ENCODE data around the gene RASAL1. TPM values are rescaled to one million over a fixed set of nuclear protein-coding genes. Genes with fewer than 3 reads are reported as not detected.

Gene RASAL1, protein sequence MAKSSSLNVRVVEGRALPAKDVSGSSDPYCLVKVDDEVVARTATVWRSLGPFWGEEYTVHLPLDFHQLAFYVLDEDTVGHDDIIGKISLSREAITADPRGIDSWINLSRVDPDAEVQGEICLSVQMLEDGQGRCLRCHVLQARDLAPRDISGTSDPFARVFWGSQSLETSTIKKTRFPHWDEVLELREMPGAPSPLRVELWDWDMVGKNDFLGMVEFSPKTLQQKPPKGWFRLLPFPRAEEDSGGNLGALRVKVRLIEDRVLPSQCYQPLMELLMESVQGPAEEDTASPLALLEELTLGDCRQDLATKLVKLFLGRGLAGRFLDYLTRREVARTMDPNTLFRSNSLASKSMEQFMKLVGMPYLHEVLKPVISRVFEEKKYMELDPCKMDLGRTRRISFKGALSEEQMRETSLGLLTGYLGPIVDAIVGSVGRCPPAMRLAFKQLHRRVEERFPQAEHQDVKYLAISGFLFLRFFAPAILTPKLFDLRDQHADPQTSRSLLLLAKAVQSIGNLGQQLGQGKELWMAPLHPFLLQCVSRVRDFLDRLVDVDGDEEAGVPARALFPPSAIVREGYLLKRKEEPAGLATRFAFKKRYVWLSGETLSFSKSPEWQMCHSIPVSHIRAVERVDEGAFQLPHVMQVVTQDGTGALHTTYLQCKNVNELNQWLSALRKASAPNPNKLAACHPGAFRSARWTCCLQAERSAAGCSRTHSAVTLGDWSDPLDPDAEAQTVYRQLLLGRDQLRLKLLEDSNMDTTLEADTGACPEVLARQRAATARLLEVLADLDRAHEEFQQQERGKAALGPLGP
- not detected for polyA plus RNA-seq (2013, experiment 1 of 2; ENCODE audit: insufficient read length)
- not detected for polyA plus RNA-seq (2013, experiment 2 of 2; ENCODE audit: insufficient read length)

DNA sequence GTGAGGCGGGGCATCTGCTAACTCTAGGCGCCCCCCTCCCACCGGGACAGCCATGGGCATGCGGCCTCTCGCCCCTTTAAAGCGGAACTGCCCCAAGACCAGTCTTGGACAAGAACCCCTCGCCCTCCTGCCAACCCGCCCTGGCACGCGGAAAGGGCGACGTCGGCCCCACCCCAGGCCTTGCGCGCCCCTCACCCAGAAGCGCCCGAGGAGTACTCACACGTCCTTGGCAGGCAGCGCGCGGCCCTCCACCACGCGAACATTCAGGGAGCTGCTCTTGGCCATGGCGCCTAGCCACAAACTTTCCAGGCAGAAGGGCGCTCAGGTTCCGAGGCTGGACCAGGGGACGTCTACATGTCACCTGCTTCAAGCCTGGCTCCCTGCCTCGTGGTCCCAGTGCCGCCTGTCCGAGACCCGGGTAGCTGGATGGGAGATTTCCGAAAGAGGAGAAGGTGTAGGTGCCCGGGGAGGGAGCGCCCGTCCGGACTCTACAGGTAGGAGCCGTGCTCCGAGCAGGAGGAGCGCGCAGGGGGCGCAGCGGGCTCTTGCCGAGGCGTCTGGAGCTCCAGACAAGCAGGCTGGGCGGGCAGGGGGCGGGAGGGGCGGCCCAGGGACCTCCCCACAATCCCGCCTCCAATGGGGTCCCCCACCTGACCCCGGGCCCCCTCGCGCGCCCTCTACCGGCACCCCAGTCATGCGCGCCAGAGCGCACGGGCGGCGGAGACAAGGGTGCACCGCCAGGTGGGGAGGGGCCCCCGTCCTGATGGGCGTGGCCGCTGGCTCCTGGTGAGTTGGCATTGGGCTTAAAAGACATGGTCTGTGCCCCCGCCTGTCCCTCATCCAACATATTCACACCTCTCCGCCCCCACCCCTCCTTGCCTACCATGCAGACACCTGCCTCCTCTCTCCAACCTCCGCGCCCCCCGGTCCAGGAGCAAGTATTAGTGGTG is at the start of gene RASAL1:
Gene RASAL1 (minus strand): TSS at position 584 of the 950 bp plus-strand sequence. CDS start 299 bp downstream, at position 285.
- no peak for DNase-seq

DNA sequence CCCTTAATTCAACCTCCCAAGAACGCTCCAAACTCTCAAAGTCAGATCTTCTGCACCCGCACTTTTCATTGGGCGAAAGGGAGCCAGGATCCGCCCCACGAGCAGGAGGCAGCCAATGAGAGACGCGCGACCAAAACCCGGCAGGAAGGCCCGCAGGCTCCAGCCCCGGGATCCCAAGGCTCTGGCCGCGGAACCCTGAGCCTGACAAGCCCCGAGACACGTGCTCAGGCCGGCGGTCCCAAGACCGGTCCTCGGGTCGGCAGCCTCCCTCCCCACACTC is 49.3 kb upstream of the RASAL1 start:
- peak; percentile 91 for DNase-seq

DNA sequence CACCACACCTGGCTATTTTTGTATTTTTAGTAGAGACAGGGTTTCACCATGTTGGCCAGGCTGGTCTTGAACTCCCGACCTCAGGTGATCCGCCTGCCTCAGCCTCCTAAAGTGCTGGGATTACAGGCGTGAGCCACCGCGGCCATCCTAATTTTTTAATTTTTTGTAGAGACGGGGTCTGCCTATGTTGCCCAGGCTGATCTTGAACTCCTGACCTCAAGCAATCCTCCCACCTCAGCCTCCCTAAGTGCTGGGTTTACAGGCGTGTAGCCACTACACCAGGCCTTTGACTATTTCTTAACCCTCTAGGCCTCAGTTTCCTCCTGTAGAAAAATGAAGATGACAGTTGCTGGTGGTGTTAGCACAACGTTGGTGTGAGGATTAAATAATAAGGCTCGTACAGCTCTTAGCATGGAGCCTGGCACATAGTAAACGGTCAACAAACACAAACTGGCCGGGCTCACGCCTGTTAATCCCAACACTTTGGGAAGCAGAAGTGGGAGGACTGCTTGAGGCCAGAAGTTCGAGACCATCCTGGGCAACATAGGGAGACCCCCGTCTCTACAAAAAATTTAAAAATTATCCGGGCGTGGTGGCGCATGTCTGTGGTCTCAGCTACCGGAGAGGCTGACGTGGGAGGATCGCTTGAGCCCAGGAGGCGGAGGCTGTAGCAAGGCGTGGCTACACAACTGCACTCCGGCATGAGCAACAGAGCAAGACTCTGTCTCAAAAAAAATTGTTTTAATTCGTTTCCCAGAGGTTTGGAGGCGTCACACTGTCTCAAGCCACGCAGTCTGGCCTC is 48.7 kb upstream of the RASAL1 start:
- no peak for DNase-seq

DNA sequence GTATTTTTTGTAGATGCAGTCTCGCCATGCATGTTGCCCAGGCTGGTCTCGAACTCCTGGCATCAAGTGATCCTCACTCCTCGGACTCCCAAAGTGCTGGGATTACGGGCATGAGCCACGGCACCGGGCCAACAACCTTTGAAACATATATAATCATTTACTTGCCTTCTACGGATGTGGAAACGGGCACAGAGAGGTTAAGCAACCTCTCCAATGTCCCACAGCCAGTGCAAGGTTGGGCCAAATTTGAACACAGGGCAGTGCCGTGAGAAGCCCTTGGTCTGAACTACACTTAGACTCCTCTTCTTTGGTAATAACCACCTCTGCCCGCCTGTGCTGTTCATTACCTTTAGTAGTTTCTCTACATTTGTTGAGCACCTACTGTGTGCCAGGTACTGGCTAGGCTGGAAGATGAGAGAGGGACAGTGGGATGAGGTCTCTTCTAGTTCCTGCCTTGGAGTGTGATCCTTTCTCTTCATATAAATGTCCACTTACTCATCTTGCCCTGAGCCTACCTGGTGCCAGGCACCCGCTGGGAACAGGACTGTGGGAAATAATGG is 47.5 kb upstream of the RASAL1 start:
- DNase-seq = no peak

DNA sequence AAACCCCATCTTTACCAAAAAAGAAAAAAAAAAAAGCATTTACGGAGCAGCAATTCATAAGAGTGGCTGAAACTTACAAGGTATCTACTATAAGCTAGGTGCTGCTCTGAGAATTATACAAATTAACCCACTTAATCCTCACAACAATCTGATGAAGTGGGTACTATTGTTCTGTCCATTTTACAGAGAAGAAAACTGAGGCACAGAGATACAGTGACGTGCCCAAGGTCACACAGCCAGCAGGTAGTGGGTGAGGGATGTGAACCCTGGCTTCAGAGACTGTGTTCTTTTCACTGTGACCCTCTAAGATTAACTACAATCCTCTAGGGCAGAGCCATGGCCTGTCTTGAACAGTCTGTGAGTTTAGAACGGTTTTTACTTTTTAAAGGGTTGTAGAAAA is 46.4 kb upstream of the RASAL1 start:
- no peak for DNase-seq

DNA sequence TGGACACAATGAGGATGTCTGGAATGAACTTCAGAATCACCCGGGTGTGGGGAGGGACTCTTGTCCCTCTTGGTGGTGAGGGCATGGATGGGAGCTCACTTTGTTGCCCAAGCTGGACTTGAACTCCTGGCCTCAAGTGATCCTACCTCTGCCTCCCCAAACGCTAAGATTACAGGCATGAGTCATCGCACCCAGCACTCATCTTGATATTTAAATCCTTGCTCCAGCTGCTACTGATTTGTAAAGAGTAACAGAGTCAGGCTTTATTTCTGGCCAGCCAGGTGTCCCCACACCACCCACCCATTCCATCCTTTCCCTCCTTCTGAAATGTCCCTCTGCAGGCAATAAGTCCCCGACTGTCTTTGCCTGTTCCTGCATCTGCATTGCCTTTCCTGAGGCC is 44.8 kb upstream of the RASAL1 start:
- no peak for DNase-seq

DNA sequence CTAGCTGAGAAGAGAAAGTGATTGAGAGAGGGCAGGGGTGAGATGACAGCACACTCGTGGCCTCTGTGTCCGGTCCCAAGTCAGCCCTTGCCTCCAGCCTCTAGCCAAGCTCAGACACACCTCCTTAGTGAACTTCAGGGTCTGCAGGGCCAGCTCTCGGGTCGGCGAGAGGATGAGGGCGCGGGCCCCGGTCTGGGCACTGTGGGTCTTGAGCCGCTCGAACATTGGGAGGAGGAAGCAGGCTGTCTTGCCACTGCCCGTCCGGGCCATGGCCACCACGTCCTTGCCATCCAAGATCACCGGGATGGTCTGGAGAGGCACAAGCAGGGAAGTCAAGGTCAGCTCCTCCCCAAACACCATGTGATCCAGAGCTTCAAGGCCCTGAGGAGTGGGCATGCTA is 43.5 kb upstream of the RASAL1 start:
- no peak for DNase-seq

DNA sequence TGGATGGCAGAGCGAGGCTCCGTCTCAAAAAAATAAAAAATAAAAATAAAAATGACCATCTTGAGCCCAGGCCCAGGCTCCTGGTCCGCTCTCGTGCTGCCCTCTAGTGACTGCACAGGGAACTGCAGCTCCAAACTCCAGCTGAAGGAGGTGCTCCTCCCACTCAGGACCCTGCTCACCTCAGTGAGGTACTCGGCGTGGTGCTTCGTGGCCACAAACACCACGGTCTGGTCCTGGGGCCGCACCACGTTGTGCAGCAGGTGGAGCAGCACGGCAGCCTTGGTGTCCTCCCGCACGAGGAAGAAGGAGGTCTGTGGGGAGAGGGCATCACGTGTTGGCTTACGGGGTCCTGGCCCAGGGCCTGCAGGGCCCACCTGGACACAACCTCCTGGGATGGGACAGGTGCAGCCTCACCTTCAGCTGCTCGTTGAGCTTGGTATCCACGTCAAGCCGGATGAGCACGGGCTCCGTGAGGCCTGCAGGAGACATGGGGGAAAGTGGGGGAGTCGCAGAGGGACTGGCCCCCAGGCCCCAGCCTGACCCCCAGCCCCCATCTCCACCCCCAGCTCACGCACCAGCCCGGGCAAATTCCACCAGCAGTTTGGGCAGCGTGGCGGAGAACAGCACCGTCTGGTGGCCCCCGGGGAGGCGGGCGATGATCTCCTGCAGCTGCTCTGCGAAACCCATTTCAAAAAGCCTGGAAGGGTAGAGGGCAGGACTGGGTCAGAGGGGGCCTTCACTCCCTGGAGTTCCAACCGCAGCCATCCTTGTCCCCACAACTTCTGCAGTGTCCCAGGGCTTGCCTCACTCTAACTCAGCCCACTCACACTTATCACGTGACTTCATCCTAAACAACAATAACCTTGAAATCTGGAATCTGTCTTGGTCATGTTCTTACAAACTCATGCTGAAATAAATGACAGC is 39.2 kb upstream of the RASAL1 start:
- peak; percentile 54 for DNase-seq

DNA sequence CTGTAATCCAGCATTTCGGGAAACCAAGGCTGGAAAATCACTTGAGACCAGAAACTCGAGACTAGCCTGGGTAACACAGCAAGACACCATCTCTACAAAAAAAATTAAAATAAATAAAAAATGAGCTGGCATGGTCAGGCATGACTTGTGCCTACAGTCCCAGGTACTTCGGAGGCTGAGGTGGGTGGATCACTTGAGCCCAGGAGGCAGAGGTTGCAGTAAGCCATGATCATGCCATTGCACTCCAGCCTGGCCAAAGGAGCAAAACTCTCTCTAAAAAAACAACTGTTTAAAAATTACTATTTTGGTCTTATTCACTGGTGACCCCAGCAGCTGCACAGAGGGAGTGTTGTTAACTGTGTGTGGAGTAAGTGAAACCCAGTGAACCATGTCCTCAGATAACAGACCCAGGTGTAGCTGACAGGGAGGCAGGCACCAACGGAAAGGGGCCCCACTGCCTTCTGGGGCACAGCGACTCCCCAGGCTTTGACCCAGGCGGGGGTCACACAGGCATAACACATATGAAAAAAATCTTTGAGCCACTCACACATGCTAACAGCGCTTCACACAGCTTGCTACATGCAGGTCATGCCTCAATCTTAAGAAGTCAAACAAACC is 37.6 kb upstream of the RASAL1 start:
- DNase-seq = no peak

DNA sequence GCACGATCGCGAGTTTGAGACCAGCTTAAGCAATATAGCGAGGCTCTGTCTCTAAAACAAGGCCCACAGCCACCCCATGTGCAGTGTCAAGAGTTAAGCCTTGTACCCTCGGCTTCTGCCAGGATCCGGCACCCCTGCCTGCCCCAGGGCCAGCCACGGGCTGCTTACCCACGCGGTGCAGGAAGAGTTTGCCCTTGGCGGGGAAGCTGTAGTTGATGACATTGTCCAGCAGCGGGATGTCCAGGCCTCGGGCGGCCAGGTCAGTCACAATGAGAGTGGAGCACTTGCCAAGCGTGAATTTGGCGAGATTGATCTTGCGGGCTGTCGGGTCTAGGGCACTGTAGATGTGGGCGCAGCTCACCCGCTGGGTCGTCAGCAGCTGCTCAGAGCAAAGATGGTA is 36.6 kb upstream of the RASAL1 start:
- no peak for DNase-seq

DNA sequence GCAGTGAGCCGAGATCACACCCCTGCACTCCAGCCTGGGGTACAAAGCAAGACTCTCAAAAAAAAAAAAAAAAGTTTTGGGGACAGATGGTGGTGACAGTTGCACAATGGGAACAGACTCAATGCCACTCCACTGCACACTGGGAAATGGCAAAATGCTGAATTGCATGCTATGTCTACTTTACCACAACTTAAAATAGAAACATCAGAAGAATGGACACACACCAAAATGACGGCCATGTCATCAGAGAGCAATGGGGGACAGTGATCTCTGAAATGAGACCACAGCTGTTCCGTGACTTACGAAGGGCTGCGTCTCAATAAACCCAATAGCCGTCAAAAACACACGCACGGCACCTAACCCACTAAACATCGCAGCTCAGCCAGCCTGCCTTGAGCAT is 36.0 kb upstream of the RASAL1 start:
- DNase-seq = no peak

DNA sequence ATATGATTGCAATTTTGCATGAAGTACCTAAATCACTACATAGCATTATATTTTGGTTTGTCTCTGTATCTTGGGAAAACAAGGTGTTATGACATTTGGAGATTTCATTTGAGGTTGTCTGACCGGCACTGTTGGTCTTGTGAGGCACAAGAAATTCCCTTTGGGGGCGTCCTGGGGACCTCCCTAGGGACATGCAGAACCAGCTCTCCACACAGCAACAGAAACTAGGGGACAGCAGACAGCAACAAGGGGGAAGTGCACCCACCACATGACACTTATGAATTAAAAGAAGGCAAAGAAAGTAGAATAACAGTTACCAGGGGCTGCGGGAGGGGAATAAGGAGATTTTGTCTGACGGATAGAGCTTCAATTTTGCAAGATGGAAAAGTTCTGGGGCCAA is 35.4 kb upstream of the RASAL1 start:
- no peak for DNase-seq

DNA sequence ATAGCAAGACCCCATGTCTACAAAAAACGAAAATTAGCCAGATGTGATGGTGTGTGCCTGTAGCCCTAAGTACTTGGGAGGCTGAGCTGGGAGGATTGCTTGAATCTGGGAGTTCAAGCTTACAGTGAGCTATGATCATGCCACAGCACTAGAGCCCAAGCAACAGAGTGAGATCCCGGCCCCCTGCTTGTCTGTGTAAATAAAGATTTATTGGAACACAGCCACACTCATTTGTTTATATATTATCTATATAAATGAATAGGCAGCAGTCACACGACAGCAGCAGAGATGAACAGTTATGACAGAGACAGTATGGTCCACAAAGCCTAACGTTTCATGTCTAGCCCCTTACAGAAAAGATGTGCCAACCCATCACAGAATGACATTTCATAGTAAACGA is 34.9 kb upstream of the RASAL1 start:
- no peak for DNase-seq

DNA sequence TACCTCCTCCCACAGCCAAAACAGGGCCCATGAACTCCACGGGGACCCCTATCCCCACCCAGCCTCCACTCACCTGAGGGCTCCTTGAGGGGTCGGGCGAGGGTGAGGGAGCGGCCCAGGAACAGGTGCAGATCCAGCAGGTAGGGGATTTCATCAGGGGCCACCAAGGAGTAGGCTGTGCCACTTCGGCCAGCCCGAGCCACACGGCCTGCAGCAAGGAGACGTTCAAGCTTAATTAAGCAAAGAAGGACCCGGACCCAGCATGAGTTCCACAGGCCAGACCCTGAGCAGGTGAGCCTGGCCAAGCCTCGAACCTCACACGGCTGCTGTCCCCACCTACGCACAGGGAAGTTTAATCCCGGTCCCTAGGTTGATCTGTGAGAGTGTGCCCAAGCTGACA is 34.1 kb upstream of the RASAL1 start:
- no peak for DNase-seq

DNA sequence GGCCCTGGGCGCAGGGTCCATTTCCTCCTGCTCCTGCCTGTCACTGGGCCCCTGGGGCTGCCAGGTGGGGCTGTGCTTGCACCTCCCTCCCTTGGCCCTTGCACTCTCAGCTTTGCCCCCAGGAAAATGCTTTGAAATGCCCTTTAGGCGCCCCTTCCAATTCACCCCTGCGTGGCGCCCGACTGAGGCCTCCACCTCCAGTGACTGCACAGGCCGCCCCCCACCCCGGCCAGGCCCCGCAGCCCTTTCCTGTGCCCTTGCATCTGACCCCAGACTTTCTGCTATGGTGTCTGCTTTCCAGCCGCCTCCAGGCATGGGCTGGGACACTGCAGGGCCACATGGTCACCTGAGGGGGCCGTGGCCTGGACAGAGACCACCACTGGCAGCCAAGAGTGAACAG is 32.3 kb upstream of the RASAL1 start:
- DNase-seq = no peak

DNA sequence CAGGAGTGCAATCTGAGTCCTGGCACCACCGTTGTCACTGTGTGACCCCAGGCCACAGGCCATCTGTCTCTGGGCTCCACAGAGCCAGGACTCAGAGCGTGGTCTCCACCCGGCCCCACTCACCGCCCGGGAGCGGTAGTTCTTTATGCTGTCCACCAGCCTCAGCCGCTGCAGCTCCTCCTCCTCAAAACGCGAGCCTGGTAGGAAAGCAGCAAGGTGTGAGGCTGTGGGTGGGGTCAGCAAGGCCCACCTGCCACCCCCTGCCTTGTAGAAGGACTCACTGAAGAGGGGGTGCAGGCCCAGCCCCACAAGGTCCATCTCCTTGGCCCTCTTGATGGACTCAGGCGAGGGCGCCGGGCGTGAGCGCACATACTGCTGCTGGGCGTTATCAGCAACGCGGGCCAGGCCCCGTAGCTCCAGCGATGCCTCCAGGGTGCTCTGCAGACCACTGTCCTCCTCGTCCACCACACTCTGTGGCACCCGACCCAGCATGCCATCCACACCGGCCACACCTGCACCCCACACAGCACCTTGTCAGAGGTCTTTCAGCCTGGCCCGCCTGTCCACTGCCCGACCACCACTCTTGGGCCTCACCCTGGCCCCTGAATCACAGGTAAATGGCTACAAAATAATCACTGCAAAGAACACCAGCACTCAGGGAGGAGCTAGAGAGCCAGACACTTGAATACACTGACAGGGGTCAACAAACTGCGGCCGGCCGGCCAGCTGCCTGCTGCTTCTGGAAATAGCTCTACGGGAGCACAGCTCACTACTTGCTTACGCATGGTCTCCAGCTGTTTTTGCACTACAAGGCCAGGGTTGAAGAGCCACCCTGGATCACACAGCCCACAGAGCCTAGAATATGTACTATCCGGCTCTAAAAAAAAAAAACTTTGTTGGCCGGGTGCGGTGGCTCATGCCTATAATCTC is 30.2 kb upstream of the RASAL1 start:
- no peak for DNase-seq

DNA sequence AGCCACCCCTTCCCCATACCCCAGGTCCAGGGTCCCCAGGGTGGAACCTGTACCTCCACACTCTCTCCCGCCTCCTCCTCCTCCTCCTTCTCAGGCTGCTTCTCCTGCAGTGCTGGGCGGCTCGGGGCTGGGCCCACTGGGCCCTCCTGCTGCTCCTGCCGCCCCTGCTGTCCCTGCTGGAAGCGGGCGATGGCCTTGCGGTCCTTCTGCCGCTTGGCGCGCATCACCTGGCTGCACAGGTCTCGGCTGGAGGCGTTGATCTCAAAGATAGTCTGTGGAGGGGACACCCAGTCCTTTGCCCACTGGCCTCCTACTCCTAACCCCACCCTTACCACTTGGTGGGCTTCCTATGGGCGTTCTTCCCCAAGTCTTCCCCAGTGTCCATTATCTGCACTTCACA is 28.5 kb upstream of the RASAL1 start:
- no peak for DNase-seq

DNA sequence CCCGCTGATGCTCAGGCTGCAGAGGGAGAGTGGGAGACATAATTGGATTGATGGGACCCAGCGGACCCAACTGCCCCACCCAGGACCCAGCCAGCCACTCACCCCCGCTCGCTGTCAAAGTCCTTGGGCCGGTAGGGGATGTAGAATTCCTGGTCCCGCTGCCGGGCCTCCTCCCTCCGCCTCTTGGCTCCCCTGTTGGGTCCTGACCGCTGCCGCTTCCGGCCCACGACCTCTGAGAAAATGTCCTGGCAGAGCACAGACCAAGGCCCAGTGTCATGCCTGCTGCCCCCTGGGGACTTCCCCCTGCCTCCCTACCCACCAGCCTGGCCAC is 27.4 kb upstream of the RASAL1 start:
- DNase-seq = no peak
